Neuronal stem cell (in vitro differentiated cells): ENCODE data around the gene ITGBL1.

ENCODE experiments used
- DNase-seq: peaks from one replicate; pipeline ENCODE4 v3.0.0-alpha.2; 2013; ENCODE audit warnings: low spot score
- H2AFZ ChIP-seq: one replicate; pipeline ENCODE4 v1.6.1; 2013; ENCODE audit warnings: mild to moderate bottlenecking, low read length, inconsistent platforms
- H2AK5ac ChIP-seq: 2 replicates; pipeline ENCODE4 v1.6.1; 2013; ENCODE audit warnings: low read depth, mild to moderate bottlenecking, inconsistent platforms, low read length, moderate library complexity, mixed read lengths
- H2BK120ac ChIP-seq: 2 replicates; pipeline ENCODE4 v1.6.1; 2013; ENCODE audit warnings: low read depth, mild to moderate bottlenecking, inconsistent platforms, low read length, moderate library complexity, mixed read lengths
- H2BK12ac ChIP-seq: one replicate; pipeline ENCODE4 v1.6.1; 2013; ENCODE audit warnings: low read length, inconsistent platforms
- H2BK15ac ChIP-seq: 2 replicates; pipeline ENCODE4 v1.6.1; 2013; ENCODE audit warnings: mild to moderate bottlenecking, low read length, inconsistent platforms, mixed read lengths
- H2BK5ac ChIP-seq: one replicate; pipeline ENCODE4 v1.6.1; 2013; ENCODE audit warnings: inconsistent platforms, mild to moderate bottlenecking, low read length, moderate library complexity
- H3K14ac ChIP-seq: one replicate; pipeline ENCODE4 v1.6.1; 2013; ENCODE audit warnings: low read length, inconsistent platforms
- H3K18ac ChIP-seq: 2 replicates; pipeline ENCODE4 v1.6.1; 2013; ENCODE audit warnings: low read length, inconsistent platforms
- H3K23ac ChIP-seq: 2 replicates; pipeline ENCODE4 v1.6.1; 2013; ENCODE audit warnings: low read depth, mild to moderate bottlenecking, mixed read lengths, low read length, inconsistent platforms; ENCODE audit not compliant: poor library complexity
- H3K27ac ChIP-seq: replicated peaks from 3 replicates; pipeline ENCODE4 v1.5.1; 2013; ENCODE audit warnings: low read length, inconsistent platforms
- H3K27me3 ChIP-seq, 3 experiments: 2 replicates each; pipeline ENCODE4 v1.6.1; 2013; ENCODE audit warnings: low read length in 3 of 3, mild to moderate bottlenecking in 2 of 3, inconsistent platforms in 1 of 3, low read depth in 1 of 3, mixed read lengths in 1 of 3, moderate library complexity in 1 of 3; ENCODE audit not compliant: control insufficient read depth in 3 of 3, insufficient read depth in 3 of 3
- H3K36me3 ChIP-seq, 2 donors: replicated peaks in 1 of 2; 2 replicates each; pipeline ENCODE4 v1.6.1; 2013; ENCODE audit warnings: low read length in 2 of 2; ENCODE audit not compliant: control insufficient read depth in 2 of 2, insufficient read depth in 2 of 2
- H3K4ac ChIP-seq: 2 replicates; pipeline ENCODE4 v1.6.1; 2013; ENCODE audit warnings: inconsistent platforms, mild to moderate bottlenecking, low read length, moderate library complexity
- H3K4me1 ChIP-seq, 2 donors: 1 replicate in 1 of 2; 2 replicates in 1 of 2; pipeline ENCODE4 v1.6.1; 2013; ENCODE audit warnings: low read length in 2 of 2, low read depth in 1 of 2; ENCODE audit not compliant: control insufficient read depth in 2 of 2, insufficient read depth in 1 of 2
- H3K4me2 ChIP-seq: one replicate; pipeline ENCODE4 v1.6.1; 2013; ENCODE audit warnings: mild to moderate bottlenecking, low read length, inconsistent platforms; ENCODE audit not compliant: insufficient read depth, poor library complexity, severe bottlenecking
- H3K4me3 ChIP-seq, 2 donors: 2 replicates each; pipeline ENCODE4 v1.5.1; 2013; ENCODE audit warnings: low read length in 2 of 2, mild to moderate bottlenecking in 2 of 2, inconsistent platforms in 1 of 2, moderate library complexity in 1 of 2
- H3K79me1 ChIP-seq: one replicate; pipeline ENCODE4 v1.6.1; 2013; ENCODE audit warnings: low read depth, mild to moderate bottlenecking, inconsistent platforms, low read length, moderate library complexity
- H3K9ac ChIP-seq: one replicate; pipeline ENCODE4 v1.6.1; 2013; ENCODE audit warnings: mild to moderate bottlenecking, low read depth, low read length, inconsistent platforms; ENCODE audit not compliant: poor library complexity
- H3K9me3 ChIP-seq, 2 donors: replicated peaks in 1 of 2; 2 replicates each; pipeline versions ENCODE3 to v1.6.1; 2013; ENCODE audit warnings: low read length in 2 of 2, mild to moderate bottlenecking in 2 of 2, inconsistent platforms in 1 of 2, low read depth in 1 of 2, mixed read lengths in 1 of 2, moderate library complexity in 1 of 2; ENCODE audit not compliant: control insufficient read depth in 2 of 2, insufficient read depth in 1 of 2
- H4K8ac ChIP-seq: one replicate; pipeline ENCODE4 v1.6.1; 2013; ENCODE audit warnings: low read depth, mild to moderate bottlenecking, inconsistent platforms, low read length, moderate library complexity
- H4K91ac ChIP-seq: one replicate; pipeline ENCODE4 v1.6.1; 2013; ENCODE audit warnings: low read length, low read depth, mild to moderate bottlenecking, inconsistent platforms; ENCODE audit not compliant: poor library complexity
- WGBS, 2 donors: extraction: QIAGEN DNeasy Blood & Tissue Kit; methylation state at CpG; one replicate each; pipeline ENCODE4 v1.1.7; 2013; ENCODE audit warnings: missing lambda C conversion rate in 2 of 2, mixed read lengths in 1 of 2; ENCODE audit not compliant: insufficient read length in 2 of 2, insufficient replicate concordance in 1 of 2; ENCODE audit errors: extremely low coverage in 2 of 2; 5-methylcytosine and 5-hydroxymethylcytosine counted together

The ITGBL1 gene

GRCh38 chr13:101514100-101514499, 61.6 kb downstream of the ITGBL1 start:
- Histone ChIP-seq H2BK5ac (no peak overlapping the region), H3K9me3 (no peaks in the 10 kb centered on the region), H3K14ac (no peak overlapping the region), H2BK15ac (no peak overlapping the region), H3K18ac (no peak overlapping the region), H2AK5ac (no peak overlapping the region), H4K8ac (no peak overlapping the region), H3K27me3 (no peaks in the 10 kb centered on the region), H3K27ac (no peak overlapping the region), H3K9ac (no peak overlapping the region), H3K4me2 (no peak overlapping the region), H2AFZ (no peak overlapping the region), H3K4me3 (no peak overlapping the region), H3K23ac (no peak overlapping the region), H3K79me1 (no peaks in the 10 kb centered on the region), H3K4me1 (peaks cover 0 to 6% of the 10 kb centered on the region in 2 donors), H3K36me3 (no peaks in the 10 kb centered on the region), H4K91ac (no peak overlapping the region), H3K4ac (no peak overlapping the region), H2BK12ac (no peak overlapping the region), H2BK120ac (no peak overlapping the region)
- WGBS, 2 donors: no CpG with 5 or more reads among the region's 1 CpG
- no peak for DNase-seq

GRCh38 chr13:101514695-101515275, 62.3 kb downstream of the ITGBL1 start:
- Histone ChIP-seq H3K4me3 (no peak overlapping the region), H3K79me1 (no peaks in the 10 kb centered on the region), H3K14ac (no peak overlapping the region), H3K18ac (no peak overlapping the region), H3K4me1 (peaks cover 0 to 6% of the 10 kb centered on the region in 2 donors), H4K8ac (no peak overlapping the region), H3K36me3 (no peaks in the 10 kb centered on the region), H2BK15ac (no peak overlapping the region), H3K9me3 (no peaks in the 10 kb centered on the region), H2AFZ (no peak overlapping the region), H4K91ac (no peak overlapping the region), H2BK120ac (no peak overlapping the region), H3K27ac (no peak overlapping the region), H2AK5ac (no peak overlapping the region), H3K23ac (no peak overlapping the region), H3K27me3 (no peaks in the 10 kb centered on the region), H3K4me2 (no peak overlapping the region), H2BK5ac (no peak overlapping the region), H2BK12ac (no peak overlapping the region), H3K9ac (no peak overlapping the region), H3K4ac (no peak overlapping the region)
- peak; percentile 21 for DNase-seq

- H3K4me2 ChIP-seq: no peak overlapping the region
- no CpG with 5 or more reads among the region's 3 CpGs for WGBS, 2 donors
- no peak overlapping the region for H2BK15ac ChIP-seq
These were observed 63.0 kb downstream of the ITGBL1 start for GRCh38 chr13:101515504-101515903.

DNA sequence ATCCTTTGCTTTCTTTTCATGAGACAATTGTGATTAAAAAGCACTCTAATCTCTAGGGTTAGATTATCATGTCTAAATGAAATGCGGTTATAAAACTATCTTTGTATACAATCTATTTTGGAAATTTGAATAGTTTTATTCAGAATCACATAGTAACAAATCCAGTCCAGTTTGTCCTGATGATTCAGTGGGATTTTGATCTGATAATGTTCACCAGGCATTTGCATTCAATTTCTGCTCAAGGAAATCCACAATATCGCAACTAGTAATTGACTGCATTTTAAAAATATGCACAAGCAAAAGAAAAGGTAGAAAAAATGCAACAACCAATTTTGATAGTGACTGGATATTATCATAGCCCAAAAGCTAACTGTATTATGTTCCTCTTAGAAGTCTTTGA, 63.8 kb downstream of the ITGBL1 start:
- Histone ChIP-seq H3K4me3 (no peak overlapping the region), H4K8ac (no peak overlapping the region), H3K18ac (no peak overlapping the region), H3K4me2 (no peak overlapping the region), H3K14ac (no peak overlapping the region), H4K91ac (no peak overlapping the region), H3K36me3 (no peaks in the 10 kb centered on the region), H3K9me3 (no peaks in the 10 kb centered on the region), H3K4me1 (peaks cover 0 to 6% of the 10 kb centered on the region in 2 donors), H2BK12ac (no peak overlapping the region), H3K4ac (no peak overlapping the region), H2AK5ac (no peak overlapping the region), H2AFZ (no peak overlapping the region), H2BK15ac (no peak overlapping the region), H3K9ac (no peak overlapping the region), H3K23ac (no peak overlapping the region), H2BK120ac (no peak overlapping the region), H3K27me3 (no peaks in the 10 kb centered on the region), H3K79me1 (no peaks in the 10 kb centered on the region), H3K27ac (no peak overlapping the region), H2BK5ac (no peak overlapping the region)
- no peak for DNase-seq
- WGBS, 2 donors: no CpG with 5 or more reads among the region's 2 CpGs

More at GRCh38 chr13:101515504-101515903, 63.0 kb downstream of the ITGBL1 start:
- DNase-seq: no peak
- Histone ChIP-seq H4K91ac (no peak overlapping the region), H3K23ac (no peak overlapping the region), H2BK12ac (no peak overlapping the region), H3K4ac (no peak overlapping the region), H3K27ac (no peak overlapping the region), H2AK5ac (no peak overlapping the region), H3K27me3 (no peaks in the 10 kb centered on the region), H3K9me3 (no peaks in the 10 kb centered on the region), H2BK5ac (no peak overlapping the region), H3K4me3 (no peak overlapping the region), H2BK120ac (no peak overlapping the region), H3K36me3 (no peaks in the 10 kb centered on the region), H3K14ac (no peak overlapping the region), H3K18ac (no peak overlapping the region), H4K8ac (no peak overlapping the region), H3K4me1 (peaks cover 0 to 6% of the 10 kb centered on the region in 2 donors), H3K9ac (no peak overlapping the region), H2AFZ (no peak overlapping the region), H3K79me1 (no peaks in the 10 kb centered on the region)
